Umbilical cord (tissue), 2 donors: ENCODE data around the gene FEN1. TPM values are rescaled to one million over a fixed set of nuclear protein-coding genes. Genes with fewer than 3 reads are reported as not detected.
A peak's percentile ranks its signal among the peaks of the same experiment; 100 is the strongest.

ENCODE experiments used
- DNase-seq: peaks from one replicate; pipeline ENCODE4 v3.0.0-alpha.2; 2015; ENCODE audit warnings: low spot score
- total RNA-seq: library from RNA; depleted of rRNA; stranded (reverse); fragments of >200 nt; gene quantifications from one replicate; pipeline ENCODE4 v1.2.3, GENCODE V29; 2014; ENCODE audit warnings: low replicate concordance; ENCODE audit not compliant: insufficient read depth

The FEN1 gene
- total RNA-seq, 1 donor from 2014 or later = 2.6 TPM

DNA sequence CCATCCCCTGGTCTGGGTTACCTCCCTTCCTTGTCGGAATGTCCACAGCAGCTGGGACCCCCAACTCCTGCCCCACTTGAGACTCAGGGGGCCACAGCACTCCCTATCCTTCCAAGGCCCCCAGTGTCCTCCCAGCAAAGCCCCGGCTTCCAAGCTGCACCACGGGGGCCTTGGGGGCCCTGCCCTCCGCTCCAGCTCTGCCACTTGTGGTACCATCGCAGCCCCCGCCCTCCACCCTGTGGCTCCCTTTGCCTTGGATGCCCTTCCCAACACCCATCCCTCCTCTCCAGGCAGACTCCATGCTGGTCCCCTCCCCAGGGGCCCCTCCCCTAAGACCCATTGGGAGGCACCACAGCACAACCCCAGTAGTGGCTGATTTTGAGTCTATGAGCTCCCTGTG is 17.6 kb upstream of the FEN1 start:
- DNase-seq = no peak

- no peak for DNase-seq
Measured at GRCh38 chr11:61775606-61776554, 16.8 kb upstream of the FEN1 start.

GRCh38 chr11:61776561-61777075 is 16.1 kb upstream of the FEN1 start:
- peak; percentile 55 for DNase-seq

GRCh38 chr11:61777234-61778090 is 15.2 kb upstream of the FEN1 start:
- no peak for DNase-seq

GRCh38 chr11:61778357-61778886 is 14.3 kb upstream of the FEN1 start:
- DNase-seq = no peak

- DNase-seq = no peak
Measured at GRCh38 chr11:61778920-61779650, 13.6 kb upstream of the FEN1 start.

- no peak for DNase-seq
Measured at GRCh38 chr11:61779666-61780525, 12.8 kb upstream of the FEN1 start.

DNA sequence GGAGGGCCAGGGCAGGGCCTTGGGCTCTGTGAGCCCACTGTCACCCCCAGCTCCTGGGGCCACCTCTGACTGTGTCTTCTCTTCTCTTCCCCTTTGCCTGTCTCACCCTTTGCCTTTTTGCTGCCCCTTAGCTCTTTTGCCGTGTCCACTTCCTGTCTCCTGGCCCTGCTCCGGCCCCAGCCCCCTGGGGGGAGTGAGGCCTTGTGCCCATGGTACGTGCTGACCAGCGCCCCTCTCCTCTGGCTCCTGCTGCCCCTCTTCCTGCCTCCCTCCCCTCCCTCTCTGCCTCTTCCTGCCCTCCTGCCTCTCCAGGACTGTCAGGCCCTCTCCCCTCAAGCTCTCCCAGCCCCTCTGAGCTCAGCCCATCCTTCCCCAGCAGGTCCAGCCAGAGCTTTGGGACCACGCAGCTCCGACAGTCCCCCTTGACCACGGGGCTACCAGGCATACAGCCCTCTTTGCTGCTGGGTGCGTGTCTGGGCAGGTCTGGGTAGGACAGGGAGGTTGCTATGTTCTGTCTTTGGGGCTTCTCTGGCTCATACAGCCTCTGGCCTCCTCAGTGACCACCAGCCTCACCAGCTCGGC is 12.0 kb upstream of the FEN1 start:
- no peak for DNase-seq

- DNase-seq = no peak
Measured at GRCh38 chr11:61781585-61781984, 11.1 kb upstream of the FEN1 start.

GRCh38 chr11:61782299-61782698 is 10.4 kb upstream of the FEN1 start:
- DNase-seq = no peak

DNA sequence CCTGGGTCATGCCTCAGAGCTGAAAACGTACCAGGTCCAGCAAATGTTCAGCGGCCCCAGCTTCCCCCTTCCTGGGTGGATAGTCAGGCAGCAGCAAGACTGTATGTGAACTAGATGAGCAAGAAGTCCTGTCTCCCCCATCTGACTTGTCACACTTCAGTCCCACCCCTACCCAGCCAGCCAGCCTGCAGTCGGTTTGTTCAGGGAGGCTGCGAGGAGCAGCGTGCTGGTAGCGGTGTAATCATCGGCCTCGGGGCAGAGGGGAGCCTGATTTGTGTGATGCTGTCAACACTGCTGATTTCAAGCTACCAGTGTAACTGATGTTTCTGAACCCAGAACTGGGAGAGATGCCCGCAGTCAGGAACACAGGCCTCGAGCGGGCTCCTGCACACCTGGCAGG is 9.9 kb upstream of the FEN1 start:
- DNase-seq = no peak

DNA sequence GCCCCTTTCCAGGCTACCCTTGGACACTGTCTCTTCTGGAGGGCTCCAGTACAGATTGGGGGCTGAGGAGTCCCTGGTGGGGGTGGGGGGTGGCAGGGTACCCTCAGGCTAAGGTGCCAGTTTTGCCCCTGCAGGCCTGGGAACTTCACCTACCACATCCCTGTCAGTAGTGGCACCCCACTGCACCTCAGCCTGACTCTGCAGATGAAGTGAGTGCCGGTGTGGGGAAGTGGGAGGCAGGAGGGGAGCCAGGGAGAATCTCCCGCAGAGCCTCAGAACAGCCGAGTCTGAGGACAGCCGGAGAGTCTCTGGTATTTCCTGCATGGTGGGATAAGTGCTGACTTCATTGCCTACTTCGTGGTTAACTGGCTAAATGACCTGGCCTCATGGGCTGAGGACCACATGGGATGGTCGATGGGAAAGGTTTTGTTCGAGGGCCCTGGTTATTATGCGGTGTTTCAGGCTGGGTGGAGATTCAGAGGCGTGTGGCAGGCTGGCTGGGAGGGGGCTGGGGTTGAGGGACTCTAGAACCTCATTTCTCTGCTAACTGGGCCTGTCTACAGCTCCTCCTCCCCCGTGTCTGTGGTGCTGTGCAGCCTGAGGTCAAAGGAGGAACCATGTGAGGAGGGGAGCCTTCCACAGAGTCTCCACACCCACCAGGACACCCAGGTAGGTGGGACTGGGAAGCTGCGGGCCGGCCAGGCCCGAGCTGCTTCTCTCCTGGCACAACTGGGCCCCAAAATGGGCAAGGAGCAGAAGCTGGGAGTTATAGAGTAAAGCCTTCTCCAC is 8.8 kb upstream of the FEN1 start:
- no peak for DNase-seq

DNA sequence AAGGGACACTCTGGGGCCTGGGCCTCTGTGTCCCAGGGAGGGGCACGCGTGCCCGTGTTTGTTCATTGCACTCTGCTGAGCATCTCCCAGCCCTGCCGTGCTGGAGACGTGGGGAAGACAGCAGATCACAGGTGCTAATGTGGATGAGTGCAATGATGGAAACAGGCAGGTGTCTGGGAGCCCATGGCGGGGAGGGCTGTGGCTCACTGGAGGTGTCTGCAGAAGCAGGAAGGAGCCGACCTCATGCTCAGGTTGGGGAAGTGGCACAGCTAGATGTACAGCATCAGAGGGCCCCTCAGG is 8.3 kb upstream of the FEN1 start:
- DNase-seq = no peak

DNA sequence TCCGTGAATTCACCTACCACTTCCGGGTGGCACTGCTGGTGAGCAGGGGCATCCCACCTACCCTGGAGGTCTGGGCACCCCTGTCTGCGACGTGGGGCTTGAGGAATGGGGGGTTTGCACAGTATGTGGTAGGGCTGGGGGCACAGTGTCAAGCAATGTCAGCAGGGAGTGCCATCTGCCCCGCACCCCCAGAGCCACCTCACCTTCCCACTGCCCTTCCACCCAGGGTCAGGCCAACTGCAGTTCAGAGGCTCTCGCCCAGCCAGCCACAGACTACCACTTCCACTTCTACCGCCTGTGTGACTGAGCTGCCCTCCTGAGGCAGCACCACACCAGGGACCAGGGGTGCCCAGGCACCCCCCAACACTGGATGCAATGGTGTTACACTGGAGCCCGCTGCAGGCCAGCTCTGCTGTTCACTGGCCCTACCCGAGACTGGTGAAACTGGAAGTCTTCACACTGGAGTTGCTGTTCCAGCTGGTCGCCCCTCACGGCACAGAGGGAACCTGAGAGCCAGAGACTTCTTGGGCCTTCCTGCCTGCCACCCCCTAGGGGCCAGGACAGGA is 6.8 kb upstream of the FEN1 start:
- DNase-seq = no peak

DNA sequence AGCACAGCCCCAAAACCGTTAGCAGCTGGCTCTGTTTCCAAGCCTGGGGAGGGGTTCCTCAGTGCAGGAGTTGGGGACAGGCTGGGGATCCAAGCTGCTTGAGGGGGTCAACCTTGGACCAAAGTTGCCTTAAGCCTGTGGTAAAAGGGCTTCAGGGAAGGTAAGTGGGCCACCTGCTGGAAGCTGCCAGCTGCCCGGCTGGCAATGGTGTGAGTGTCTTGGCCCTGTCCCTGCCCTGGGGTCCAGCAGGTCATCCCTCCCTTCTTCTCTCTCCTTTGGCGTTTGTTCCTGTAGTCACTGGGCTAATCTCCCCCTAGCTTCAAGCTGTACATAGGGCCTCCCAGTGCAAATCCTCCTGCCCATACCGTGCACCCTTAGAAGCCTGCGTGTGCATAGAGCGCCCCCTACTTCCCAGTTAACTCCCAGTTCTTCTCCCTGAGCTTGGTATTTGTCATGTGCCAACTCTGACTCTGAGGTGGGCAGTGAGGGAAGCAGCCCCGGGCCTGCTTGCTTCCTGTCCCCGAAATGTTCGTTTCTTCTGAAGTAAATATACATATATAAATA is 4.7 kb upstream of the FEN1 start:
- peak; percentile 76 for DNase-seq

GRCh38 chr11:61791737-61792309 is 888 bp upstream of the FEN1 start:
- peak; percentile 88 for DNase-seq

DNA sequence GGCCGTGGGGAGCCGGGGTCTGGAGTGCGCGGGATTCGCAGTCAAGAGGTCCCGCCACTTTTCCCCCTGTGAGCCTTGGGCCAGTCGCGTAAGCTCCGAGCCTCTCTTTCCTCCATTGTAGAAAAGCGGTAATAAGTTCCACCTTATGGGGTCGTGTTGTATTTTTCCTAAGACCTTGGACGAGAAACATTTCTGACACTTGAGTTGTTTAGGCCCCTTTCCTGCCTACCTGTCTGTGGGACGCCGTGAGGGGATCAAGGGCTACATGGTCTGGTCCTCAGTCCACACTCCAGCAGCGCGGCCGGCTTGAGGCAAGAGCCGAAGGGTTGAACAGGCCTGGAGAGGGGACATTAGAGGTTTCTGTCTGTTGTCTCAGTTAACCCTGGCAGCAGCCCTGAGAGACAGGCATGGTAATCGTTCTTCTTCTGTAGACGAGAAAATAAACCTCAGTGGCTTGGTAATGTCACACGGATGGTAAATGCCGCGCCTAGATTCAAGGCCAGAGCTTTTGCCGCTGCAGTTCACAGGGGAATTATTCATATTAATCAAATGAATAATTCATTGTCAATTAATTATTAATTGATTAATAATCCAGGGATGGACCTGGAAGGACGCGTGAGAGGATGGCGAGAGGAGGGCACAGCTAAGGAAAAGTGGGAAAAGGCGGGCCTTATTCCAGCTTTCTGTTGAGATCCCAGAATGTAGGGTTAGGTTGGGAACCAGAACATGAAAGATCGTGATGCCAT is 545 bp downstream of the FEN1 start:
- no peak for DNase-seq

- DNase-seq = no peak
Measured at GRCh38 chr11:61793829-61794204, 1.1 kb downstream of the FEN1 start.
